ENCODE results near the gene ARHGEF25.

Gene ARHGEF25

GRCh38 chr12:57621497-57622292, 10.5 kb downstream of the ARHGEF25 start:
- 2 to 3% methylated on average over 49 of the region's 49 CpGs for WGBS, 2 experiments

GRCh38 chr12:57622293-57623245, 11.3 kb downstream of the ARHGEF25 start:
- H3K4me3 ChIP-seq (ENCODE audit: insufficient read depth, low read depth, low read length) = no peak overlapping the region
- 80 to 85% methylated on average over 9 of the region's 9 CpGs for WGBS, 2 experiments
- no peaks in the 10 kb centered on the region for H3K9me3 ChIP-seq (ENCODE audit: control insufficient read depth, low read length)
- H3K27me3 ChIP-seq (ENCODE audit: control insufficient read depth, insufficient read depth, low read length, poor library complexity, severe bottlenecking) = peaks cover 98% of the 10 kb centered on the region
- H3K4me1 ChIP-seq (ENCODE audit: control insufficient read depth, insufficient read depth, low read length) = no peaks in the 10 kb centered on the region
- no peak overlapping the region for H3K27ac ChIP-seq (ENCODE audit: insufficient read depth, low read depth, low read length, poor library complexity, severe bottlenecking)
- H3K36me3 ChIP-seq (ENCODE audit: control insufficient read depth, insufficient read depth, low read length) = no peaks in the 10 kb centered on the region

More at GRCh38 chr12:57621497-57622292, 10.5 kb downstream of the ARHGEF25 start:
- Histone ChIP-seq H3K36me3 (ENCODE audit: control insufficient read depth, insufficient read depth, low read length) (no peaks in the 10 kb centered on the region), H3K27me3 (ENCODE audit: control insufficient read depth, insufficient read depth, low read length, poor library complexity, severe bottlenecking) (peaks cover 95% of the 10 kb centered on the region), H3K9me3 (ENCODE audit: control insufficient read depth, low read length) (no peaks in the 10 kb centered on the region), H3K4me3 (ENCODE audit: insufficient read depth, low read depth, low read length) (peak overlapping the region; percentile 35), H3K27ac (ENCODE audit: insufficient read depth, low read depth, low read length, poor library complexity, severe bottlenecking) (no peak overlapping the region), H3K4me1 (ENCODE audit: control insufficient read depth, insufficient read depth, low read length) (no peaks in the 10 kb centered on the region)

- Histone ChIP-seq H3K36me3 (ENCODE audit: control insufficient read depth, insufficient read depth, low read length) (no peaks in the 10 kb centered on the region), H3K4me1 (ENCODE audit: control insufficient read depth, insufficient read depth, low read length) (no peaks in the 10 kb centered on the region), H3K27me3 (ENCODE audit: control insufficient read depth, insufficient read depth, low read length, poor library complexity, severe bottlenecking) (peaks cover 98% of the 10 kb centered on the region), H3K9me3 (ENCODE audit: control insufficient read depth, low read length) (no peaks in the 10 kb centered on the region), H3K27ac (ENCODE audit: insufficient read depth, low read depth, low read length, poor library complexity, severe bottlenecking) (no peak overlapping the region), H3K4me3 (ENCODE audit: insufficient read depth, low read depth, low read length) (no peak overlapping the region)
- 79 to 93% methylated on average over 2 of the region's 2 CpGs for WGBS, 2 experiments
These were observed 12.2 kb downstream of the ARHGEF25 start for GRCh38 chr12:57623385-57623784.

GRCh38 chr12:57623811-57624390, 12.7 kb downstream of the ARHGEF25 start:
- no peaks in the 10 kb centered on the region for H3K9me3 ChIP-seq (ENCODE audit: control insufficient read depth, low read length)
- H3K27ac ChIP-seq (ENCODE audit: insufficient read depth, low read depth, low read length, poor library complexity, severe bottlenecking) = no peak overlapping the region
- WGBS, 2 experiments = 79 to 84% methylated on average over 5 of the region's 5 CpGs
- H3K27me3 ChIP-seq (ENCODE audit: control insufficient read depth, insufficient read depth, low read length, poor library complexity, severe bottlenecking) = peaks cover 98% of the 10 kb centered on the region
- no peaks in the 10 kb centered on the region for H3K36me3 ChIP-seq (ENCODE audit: control insufficient read depth, insufficient read depth, low read length)
- H3K4me3 ChIP-seq (ENCODE audit: insufficient read depth, low read depth, low read length) = no peak overlapping the region
- H3K4me1 ChIP-seq (ENCODE audit: control insufficient read depth, insufficient read depth, low read length) = no peaks in the 10 kb centered on the region

GRCh38 chr12:57624441-57625220, 13.4 kb downstream of the ARHGEF25 start:
- Histone ChIP-seq H3K36me3 (ENCODE audit: control insufficient read depth, insufficient read depth, low read length) (no peaks in the 10 kb centered on the region), H3K9me3 (ENCODE audit: control insufficient read depth, low read length) (no peaks in the 10 kb centered on the region), H3K4me1 (ENCODE audit: control insufficient read depth, insufficient read depth, low read length) (no peaks in the 10 kb centered on the region), H3K27ac (ENCODE audit: insufficient read depth, low read depth, low read length, poor library complexity, severe bottlenecking) (no peak overlapping the region), H3K27me3 (ENCODE audit: control insufficient read depth, insufficient read depth, low read length, poor library complexity, severe bottlenecking) (peaks cover 98% of the 10 kb centered on the region), H3K4me3 (ENCODE audit: insufficient read depth, low read depth, low read length) (no peak overlapping the region)
- 87 to 88% methylated on average over 8 of the region's 8 CpGs for WGBS, 2 experiments

GRCh38 chr12:57625261-57626032, 14.2 kb downstream of the ARHGEF25 start:
- Histone ChIP-seq H3K4me1 (ENCODE audit: control insufficient read depth, insufficient read depth, low read length) (no peaks in the 10 kb centered on the region), H3K9me3 (ENCODE audit: control insufficient read depth, low read length) (no peaks in the 10 kb centered on the region), H3K36me3 (ENCODE audit: control insufficient read depth, insufficient read depth, low read length) (no peaks in the 10 kb centered on the region), H3K27me3 (ENCODE audit: control insufficient read depth, insufficient read depth, low read length, poor library complexity, severe bottlenecking) (peaks cover 98% of the 10 kb centered on the region), H3K4me3 (ENCODE audit: insufficient read depth, low read depth, low read length) (no peak overlapping the region), H3K27ac (ENCODE audit: insufficient read depth, low read depth, low read length, poor library complexity, severe bottlenecking) (no peak overlapping the region)
- 88 to 92% methylated on average over 12 of the region's 12 CpGs for WGBS, 2 experiments

GRCh38 chr12:57626111-57626920, 15.1 kb downstream of the ARHGEF25 start:
- Histone ChIP-seq H3K4me1 (ENCODE audit: control insufficient read depth, insufficient read depth, low read length) (peaks cover 2% of the 10 kb centered on the region), H3K9me3 (ENCODE audit: control insufficient read depth, low read length) (no peaks in the 10 kb centered on the region), H3K27ac (ENCODE audit: insufficient read depth, low read depth, low read length, poor library complexity, severe bottlenecking) (no peak overlapping the region), H3K4me3 (ENCODE audit: insufficient read depth, low read depth, low read length) (no peak overlapping the region), H3K27me3 (ENCODE audit: control insufficient read depth, insufficient read depth, low read length, poor library complexity, severe bottlenecking) (peaks cover 98% of the 10 kb centered on the region), H3K36me3 (ENCODE audit: control insufficient read depth, insufficient read depth, low read length) (no peaks in the 10 kb centered on the region)
- WGBS, 2 experiments = 88% methylated on average over 13 of the region's 13 CpGs

GRCh38 chr12:57626921-57627445, 15.7 kb downstream of the ARHGEF25 start:
- H3K27me3 ChIP-seq (ENCODE audit: control insufficient read depth, insufficient read depth, low read length, poor library complexity, severe bottlenecking) = peaks cover 98% of the 10 kb centered on the region
- no peaks in the 10 kb centered on the region for H3K9me3 ChIP-seq (ENCODE audit: control insufficient read depth, low read length)
- H3K27ac ChIP-seq (ENCODE audit: insufficient read depth, low read depth, low read length, poor library complexity, severe bottlenecking) = no peak overlapping the region
- no peaks in the 10 kb centered on the region for H3K36me3 ChIP-seq (ENCODE audit: control insufficient read depth, insufficient read depth, low read length)
- H3K4me1 ChIP-seq (ENCODE audit: control insufficient read depth, insufficient read depth, low read length) = peaks cover 9% of the 10 kb centered on the region
- H3K4me3 ChIP-seq (ENCODE audit: insufficient read depth, low read depth, low read length) = no peak overlapping the region
- WGBS, 2 experiments = 78 to 81% methylated on average over 8 to 9 of the region's 9 CpGs
